MM.1S (cell line): ENCODE measurements around the gene ALB.

Experiments
- DNase-seq: peaks from one replicate; pipeline ENCODE4 v3.0.0-alpha.2; 2015
- H2AFZ ChIP-seq: fragments of 300-600 bp; sonication (generic); 2 replicates; pipeline ENCODE4 v1.6.0; 2016; ENCODE audit warnings: antibody characterized with exemption, low read length
- H3F3A ChIP-seq: fragments of 300-600 bp; sonication (generic); 2 replicates; pipeline ENCODE4 v1.6.1; 2016; ENCODE audit warnings: mild to moderate bottlenecking, antibody characterized with exemption, low read length, moderate library complexity, mixed read lengths; ENCODE audit not compliant: insufficient read depth
- H3K27ac ChIP-seq: fragments of 300-600 bp; sonication (generic); 2 replicates; pipeline ENCODE4 v1.5.1; 2016; ENCODE audit warnings: mild to moderate bottlenecking, low read length
- H3K27me3 ChIP-seq: fragments of 300-600 bp; sonication (generic); replicated peaks from 2 replicates; pipeline ENCODE4 v1.6.0; 2016; ENCODE audit warnings: low read length; ENCODE audit not compliant: insufficient read depth
- H3K36me3 ChIP-seq: fragments of 300-600 bp; sonication (generic); replicated peaks from 2 replicates; pipeline ENCODE4 v1.6.1; 2016; ENCODE audit warnings: mild to moderate bottlenecking, low read length, mixed read lengths; ENCODE audit not compliant: insufficient read depth
- H3K4me1 ChIP-seq: fragments of 300-600 bp; sonication (generic); 2 replicates; pipeline ENCODE4 v1.6.1; 2016; ENCODE audit warnings: low read length, mixed read lengths
- H3K4me2 ChIP-seq: fragments of 300-600 bp; sonication (generic); 2 replicates; pipeline ENCODE4 v1.6.0; 2016; ENCODE audit warnings: low read depth, low read length
- H3K4me3 ChIP-seq: fragments of 300-600 bp; sonication (generic); 2 replicates; pipeline ENCODE4 v1.5.1; 2016; ENCODE audit warnings: low read length, mixed read lengths
- H3K79me2 ChIP-seq: fragments of 300-600 bp; sonication (generic); 2 replicates; pipeline ENCODE4 v1.6.1; 2016; ENCODE audit warnings: mixed run types, low read length, mixed read lengths
- H3K9ac ChIP-seq: fragments of 300-600 bp; sonication (generic); 2 replicates; pipeline ENCODE4 v1.6.1; 2016; ENCODE audit warnings: low read length, mixed read lengths
- H3K9me2 ChIP-seq: fragments of 300-600 bp; sonication (generic); replicated peaks from 2 replicates; pipeline ENCODE4 v1.6.1; 2016; ENCODE audit warnings: mild to moderate bottlenecking, low read length, mixed read lengths; ENCODE audit not compliant: insufficient read depth
- H3K9me3 ChIP-seq: fragments of 300-600 bp; sonication (generic); replicated peaks from 2 replicates; pipeline ENCODE4 v1.6.1; 2016; ENCODE audit warnings: mild to moderate bottlenecking, low read length, mixed read lengths; ENCODE audit not compliant: insufficient read depth
- H4K20me1 ChIP-seq: fragments of 300-600 bp; sonication (generic); 2 replicates; pipeline ENCODE4 v1.6.1; 2016; ENCODE audit warnings: mild to moderate bottlenecking, low read length, moderate library complexity, mixed read lengths; ENCODE audit not compliant: insufficient read depth
- CTCF ChIP-seq: fragments of 300-600 bp; sonication (generic); IDR thresholded peaks from 2 replicates; pipeline ENCODE4 v1.5.1; 2016; ENCODE audit warnings: antibody characterized with exemption, low read length, mixed read lengths
- EZH2 ChIP-seq: fragments of 300-600 bp; sonication (generic); optimal IDR thresholded peaks from 2 replicates; pipeline ENCODE3; 2017; ENCODE audit warnings: low read depth, mild to moderate bottlenecking, antibody characterized with exemption, low read length, mixed read lengths
- EZH2phosphoT487 ChIP-seq: fragments of 300-600 bp; sonication (generic); IDR thresholded peaks from 2 replicates; pipeline ENCODE4 v1.6.1; 2018; ENCODE audit warnings: antibody characterized with exemption, low read length

Gene ALB

GRCh38 chr4:73447671-73448070, 43.6 kb downstream of the ALB start:
- DNase-seq: no peak
- Histone ChIP-seq H3K27me3 (no peaks in the 10 kb centered on the region), H3K4me2 (no peak overlapping the region), H3K9ac (no peak overlapping the region), H3F3A (no peaks in the 10 kb centered on the region), H3K36me3 (no peaks in the 10 kb centered on the region), H3K9me2 (no peaks in the 10 kb centered on the region), H3K27ac (no peak overlapping the region), H3K4me3 (no peak overlapping the region), H4K20me1 (no peaks in the 10 kb centered on the region), H3K4me1 (no peaks in the 10 kb centered on the region), H3K9me3 (no peaks in the 10 kb centered on the region), H2AFZ (no peak overlapping the region), H3K79me2 (no peaks in the 10 kb centered on the region)
- TF ChIP-seq CTCF: no peak
- no peak for TF ChIP-seq EZH2

DNA sequence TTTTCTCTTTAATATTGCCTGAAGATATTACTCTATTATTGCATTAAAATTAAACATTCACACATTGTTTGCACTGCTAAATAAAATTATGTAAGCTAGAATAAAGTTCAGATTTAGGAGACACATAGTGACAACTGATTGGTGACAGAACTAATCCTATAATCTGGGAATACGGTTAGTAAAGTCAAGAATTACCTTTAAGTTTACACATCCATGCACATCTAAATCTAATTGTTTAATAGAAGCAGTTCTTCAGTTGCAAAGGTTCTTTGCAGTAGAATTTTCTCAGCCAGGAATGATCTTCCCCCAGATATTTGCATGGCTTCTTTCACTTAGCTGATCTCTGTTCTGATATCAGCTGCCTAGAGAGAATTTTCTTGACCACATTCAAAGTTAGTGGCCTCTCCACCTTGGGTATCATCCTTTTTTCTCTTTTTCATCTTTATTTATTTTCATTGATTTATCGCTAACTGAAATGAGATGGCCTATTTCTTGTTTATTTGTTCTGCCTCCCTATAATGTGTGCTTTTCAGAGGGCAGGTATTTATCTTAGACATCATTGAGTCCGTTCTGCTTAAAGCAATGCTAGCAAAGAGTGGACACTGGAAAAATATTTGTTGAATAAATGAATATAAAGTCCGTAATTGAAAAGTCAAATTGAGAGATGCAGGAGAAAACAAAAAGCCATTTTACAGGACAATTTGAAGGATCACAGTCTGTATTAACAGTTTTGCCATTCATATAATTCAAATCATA, 44.5 kb downstream of the ALB start:
- Histone ChIP-seq H3K4me1 (no peaks in the 10 kb centered on the region), H3K9me3 (no peaks in the 10 kb centered on the region), H3F3A (no peaks in the 10 kb centered on the region), H3K4me2 (no peak overlapping the region), H3K27ac (no peak overlapping the region), H3K9me2 (no peaks in the 10 kb centered on the region), H2AFZ (no peak overlapping the region), H3K79me2 (no peaks in the 10 kb centered on the region), H4K20me1 (no peaks in the 10 kb centered on the region), H3K9ac (no peak overlapping the region), H3K36me3 (no peaks in the 10 kb centered on the region), H3K27me3 (no peaks in the 10 kb centered on the region), H3K4me3 (no peak overlapping the region)
- TF ChIP-seq EZH2phosphoT487 (no peak), EZH2 (no peak), CTCF (no peak)
- DNase-seq: no peak

GRCh38 chr4:73450398-73451004, 46.4 kb downstream of the ALB start:
- Histone ChIP-seq H4K20me1 (no peaks in the 10 kb centered on the region), H3K4me1 (no peaks in the 10 kb centered on the region), H2AFZ (no peak overlapping the region), H3K27me3 (no peaks in the 10 kb centered on the region), H3K4me2 (no peak overlapping the region), H3K9me3 (no peaks in the 10 kb centered on the region), H3K27ac (no peak overlapping the region), H3K36me3 (no peaks in the 10 kb centered on the region), H3K79me2 (no peaks in the 10 kb centered on the region), H3F3A (no peaks in the 10 kb centered on the region), H3K9ac (no peak overlapping the region), H3K9me2 (no peaks in the 10 kb centered on the region), H3K4me3 (no peak overlapping the region)
- TF ChIP-seq CTCF (no peak), EZH2 (no peak), EZH2phosphoT487 (no peak)
- DNase-seq: no peak
